ENCODE measurements around the gene SYPL2.

GRCh38 chr1:109466452-109467300, at the start of gene SYPL2:
- TF ChIP-seq POLR2A (IDR thresholded peaks at IDR 0.05; ENCODE audit: low read length) (no peak), GATA1 (IDR thresholded peaks at IDR 0.05; ENCODE audit: low read depth, low read length) (no peak)
